ENCODE results near the gene TRAPPC3L. TPM values are rescaled to one million over a fixed set of nuclear protein-coding genes. Genes with fewer than 3 reads are reported as not detected.

Gene TRAPPC3L
- total and polyA plus RNA-seq, 2 of the 8 experiments (the other 6 are each of a cell fraction or from before 2014, with no cell fraction given): not detected

DNA sequence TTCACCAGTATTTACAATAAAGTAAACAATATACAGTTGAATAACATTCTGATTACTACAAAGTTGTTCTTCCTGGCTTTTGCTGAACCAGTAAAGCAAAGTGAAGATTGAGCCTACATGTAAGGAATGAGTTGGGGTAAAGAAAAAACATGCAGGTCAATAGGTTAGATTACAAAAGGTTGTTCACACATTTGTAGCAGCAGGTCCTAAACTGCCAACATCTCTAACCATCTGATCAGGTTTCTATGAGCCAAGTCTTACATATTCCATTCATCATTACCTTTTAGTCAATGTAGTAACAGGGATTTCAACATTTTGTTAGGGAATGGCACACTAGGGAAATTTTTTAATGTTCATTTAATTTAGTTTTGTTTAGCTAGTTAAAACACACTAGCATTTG is 93.6 kb downstream of the TRAPPC3L start:
- FAIRE-seq (no peak), DNase-seq (ENCODE audit: low read depth in 1 of 2, low spot score in 2 of 2) (no peak)
- no peak overlapping the region for H3K14ac ChIP-seq (ENCODE audit: insufficient read length)
- no peaks in the 10 kb centered on the region for H3K9me3 ChIP-seq (ENCODE audit: insufficient read depth in 2 of 2, low read depth in 1 of 2, low read length in 1 of 2)
- H4K5ac ChIP-seq (ENCODE audit: insufficient read length, low read depth, low read length): no peak overlapping the region
- no peak overlapping the region for H4K91ac ChIP-seq (replicated peaks; ENCODE audit: insufficient read length, low read length)
- H3K23ac ChIP-seq (ENCODE audit: insufficient read length): no peak overlapping the region
- no peak overlapping the region for H3K4me2 ChIP-seq (ENCODE audit: insufficient read depth in 1 of 2, low read depth in 2 of 2, low read length in 2 of 2)
- H2BK15ac ChIP-seq (ENCODE audit: low read length): no peak overlapping the region
- no peaks in the 10 kb centered on the region for H3K36me3 ChIP-seq (ENCODE audit: control insufficient read depth in 2 of 4, insufficient read depth in 4 of 4, low read length in 3 of 4)
- H3K27ac ChIP-seq (ENCODE audit: low read depth, low read length): no peak overlapping the region
- TF ChIP-seq HDAC2 (IDR thresholded peaks at IDR 0.05; ENCODE audit: borderline replicate concordance in 1 of 2, low read depth in 2 of 2, low read length in 2 of 2): no peak
- TF ChIP-seq TEAD4 (IDR thresholded peaks at IDR 0.05; ENCODE audit: low read depth, low read length): no peak
- no peak for TF ChIP-seq MAFK (IDR thresholded peaks at IDR 0.05; ENCODE audit: low read depth, low read length)
- TF ChIP-seq CTBP2 (IDR thresholded peaks at IDR 0.05; ENCODE audit: borderline replicate concordance, insufficient read depth, insufficient read length, low read length): no peak
- TF ChIP-seq CREB1 (IDR thresholded peaks at IDR 0.05): no peak
- no peak overlapping the region for H3K9ac ChIP-seq (replicated peaks in 1 of 4; ENCODE audit: extremely low read depth in 1 of 4, low read depth in 3 of 4, low read length in 3 of 4)
- H3K23me2 ChIP-seq (ENCODE audit: low read depth, low read length): no peaks in the 10 kb centered on the region; the same call in 1 of the 2 replicates
- H4K20me1 ChIP-seq (replicated peaks in 1 of 2; ENCODE audit: control insufficient read depth in 1 of 2, insufficient read depth in 2 of 2, low read length in 2 of 2): no peaks in the 10 kb centered on the region
- no peak overlapping the region for H2BK20ac ChIP-seq (ENCODE audit: low read length)
- no peaks in the 10 kb centered on the region for H3K27me3 ChIP-seq (replicated peaks in 1 of 4; ENCODE audit: control insufficient read depth in 3 of 4, extremely low read depth in 1 of 4, insufficient read depth in 3 of 4, low read length in 3 of 4)
- H3K4me1 ChIP-seq (replicated peaks in 1 of 4; ENCODE audit: control insufficient read depth in 3 of 4, insufficient read depth in 4 of 4, low read length in 3 of 4): peaks cover 0 to 2% (median 0%) of the 10 kb centered on the region in 4 experiments; a peak in 1 of 7 replicates
- no peak overlapping the region for H2BK120ac ChIP-seq (replicated peaks; ENCODE audit: low read depth, low read length)
- no peak overlapping the region for H2BK12ac ChIP-seq (ENCODE audit: low read depth, low read length)
- H3K18ac ChIP-seq (ENCODE audit: extremely low read depth, low read length): no peak overlapping the region
- no peak overlapping the region for H2AK5ac ChIP-seq (ENCODE audit: low read depth, low read length)
- H2AFZ ChIP-seq (ENCODE audit: low read length): no peak overlapping the region
- H3K4ac ChIP-seq (replicated peaks; ENCODE audit: insufficient read length, low read depth, low read length): no peak overlapping the region
- H4K8ac ChIP-seq (ENCODE audit: extremely low read depth, insufficient read depth, low read length): no peak overlapping the region
- no peaks in the 10 kb centered on the region for H3K79me1 ChIP-seq (ENCODE audit: low read depth, low read length)
- H3K79me2 ChIP-seq (ENCODE audit: control insufficient read depth in 1 of 2, insufficient read depth in 2 of 2, low read length in 2 of 2): no peaks in the 10 kb centered on the region
- CTCF ChIA-PET (ENCODE audit: partially characterized antibody): interaction anchor here (0.5 to 3.4 kb wide), 7 partner anchors 8 to 523 kb away, joined by 3 to 23 read pairs (median 3); partner anchors contain the start of gene CALHM5
- POLR2A ChIA-PET (ENCODE audit: partially characterized antibody): no interaction called here
- no peak overlapping the region for H3K4me3 ChIP-seq (ENCODE audit: extremely low read depth in 1 of 4, insufficient read depth in 2 of 4, low read depth in 3 of 4, low read length in 4 of 4)
- no peak overlapping the region for H2BK5ac ChIP-seq (ENCODE audit: low read depth, low read length)
- H3K56ac ChIP-seq (replicated peaks; ENCODE audit: insufficient read length, low read depth, low read length): no peak overlapping the region

Measured in H1 (cell line).